Mesothelial cell of epicardium (in vitro differentiated cells): Measurements from ENCODE around the gene TIE1. TPM values are rescaled to one million over a fixed set of nuclear protein-coding genes. Genes with fewer than 3 reads are reported as not detected.

Source experiments
- DNase-seq, 2 experiments: peaks; one replicate each; pipeline ENCODE4 v3.0.0; 2021; ENCODE audit warnings: low spot score in 2 of 2; ENCODE audit not compliant: unreplicated experiment in 2 of 2
- H3K27ac Mint-ChIP-seq: 2 replicates; pipeline ENCODE4 v1.8.0; 2021; ENCODE audit warnings: mixed read lengths
- H3K27me3 Mint-ChIP-seq: 2 replicates; pipeline ENCODE4 v1.8.0; 2021; ENCODE audit warnings: low read depth, mixed read lengths
- H3K36me3 Mint-ChIP-seq: 2 replicates; pipeline ENCODE4 v1.8.0; 2021; ENCODE audit warnings: mixed read lengths
- H3K4me1 Mint-ChIP-seq: 2 replicates; pipeline ENCODE4 v1.8.0; 2021; ENCODE audit warnings: mixed read lengths
- H3K4me3 Mint-ChIP-seq: 2 replicates; pipeline ENCODE4 v1.8.0; 2021; ENCODE audit warnings: mild to moderate bottlenecking, moderate library complexity, mixed read lengths
- H3K9me3 Mint-ChIP-seq: 2 replicates; pipeline ENCODE4 v1.8.0; 2021; ENCODE audit warnings: mixed read lengths
- CTCF ChIP-seq: fragments of 200-600 bp; sonication (generic); IDR thresholded peaks from one replicate; pipeline ENCODE4 v1.5.0; 2021; ENCODE audit warnings: antibody characterized with exemption; ENCODE audit not compliant: unreplicated experiment
- total RNA-seq: library from RNA; stranded (reverse); gene quantifications from 3 replicates; pipeline ENCODE4 v1.2.1, GENCODE V29; 2021

The TIE1 gene
- total RNA-seq, 1 donor from 2014 or later: 1.3 TPM

- no peaks in the 10 kb centered on the region for H3K27me3 Mint-ChIP-seq
- no peak overlapping the region for H3K4me3 Mint-ChIP-seq
- H3K27ac Mint-ChIP-seq: no peak overlapping the region
- TF ChIP-seq CTCF: no peak
- H3K36me3 Mint-ChIP-seq: no peaks in the 10 kb centered on the region
- DNase-seq: no peak
- no peaks in the 10 kb centered on the region for H3K4me1 Mint-ChIP-seq
- H3K9me3 Mint-ChIP-seq: no peaks in the 10 kb centered on the region
These were observed 16.1 kb downstream of the TIE1 start for GRCh38 chr1:43316738-43317520.

- Mint-ChIP-seq H3K4me3 (no peak overlapping the region), H3K9me3 (no peaks in the 10 kb centered on the region), H3K36me3 (no peaks in the 10 kb centered on the region), H3K4me1 (no peaks in the 10 kb centered on the region), H3K27ac (no peak overlapping the region), H3K27me3 (no peaks in the 10 kb centered on the region)
- no peak for TF ChIP-seq CTCF
- no peak for DNase-seq
These were observed 17.2 kb downstream of the TIE1 start for GRCh38 chr1:43317817-43318471.

DNA sequence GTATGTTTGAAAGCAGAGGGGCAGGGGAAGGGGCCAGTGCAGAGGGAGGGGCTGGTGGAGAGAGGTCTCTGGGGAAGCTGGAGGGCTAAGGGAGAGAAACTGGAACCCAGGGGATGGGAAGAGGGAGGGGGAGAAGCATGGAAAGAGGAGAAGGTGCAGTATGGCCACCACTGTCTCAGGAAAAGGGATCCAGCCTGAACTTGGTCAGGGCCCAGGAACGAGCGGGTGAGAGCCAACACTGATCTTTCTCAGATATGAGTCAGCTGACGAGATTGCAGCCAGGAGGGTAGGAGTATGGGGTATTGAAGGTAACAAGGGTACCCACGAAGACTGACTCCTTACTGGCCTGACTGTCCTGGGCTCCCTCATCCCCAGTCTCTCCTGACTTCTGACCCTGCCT, 18.0 kb downstream of the TIE1 start:
- no peak for DNase-seq
- Mint-ChIP-seq H3K27me3 (no peaks in the 10 kb centered on the region), H3K36me3 (no peaks in the 10 kb centered on the region), H3K9me3 (no peaks in the 10 kb centered on the region), H3K27ac (no peak overlapping the region), H3K4me1 (no peaks in the 10 kb centered on the region), H3K4me3 (no peak overlapping the region)
- TF ChIP-seq CTCF: no peak

DNA sequence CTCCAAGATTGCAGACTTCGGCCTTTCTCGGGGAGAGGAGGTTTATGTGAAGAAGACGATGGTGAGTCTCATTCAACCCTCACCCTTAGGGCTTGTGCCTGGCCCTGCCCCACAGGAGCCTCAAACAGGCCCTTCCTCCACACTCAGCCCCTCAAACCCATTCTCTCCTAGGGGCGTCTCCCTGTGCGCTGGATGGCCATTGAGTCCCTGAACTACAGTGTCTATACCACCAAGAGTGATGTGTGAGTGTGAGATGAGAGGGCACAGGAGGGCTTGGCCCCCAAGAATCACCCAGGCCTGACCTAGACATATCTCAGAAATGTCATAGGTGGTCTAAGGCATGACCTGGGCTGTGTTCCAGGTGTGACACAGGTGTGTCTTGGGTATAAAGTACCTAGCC, 18.5 kb downstream of the TIE1 start:
- H3K27me3 Mint-ChIP-seq: no peaks in the 10 kb centered on the region
- no peak overlapping the region for H3K27ac Mint-ChIP-seq
- no peaks in the 10 kb centered on the region for H3K36me3 Mint-ChIP-seq
- H3K9me3 Mint-ChIP-seq: peaks cover 3% of the 10 kb centered on the region
- H3K4me1 Mint-ChIP-seq: no peaks in the 10 kb centered on the region
- H3K4me3 Mint-ChIP-seq: no peak overlapping the region
- TF ChIP-seq CTCF: no peak
- DNase-seq: no peak

DNA sequence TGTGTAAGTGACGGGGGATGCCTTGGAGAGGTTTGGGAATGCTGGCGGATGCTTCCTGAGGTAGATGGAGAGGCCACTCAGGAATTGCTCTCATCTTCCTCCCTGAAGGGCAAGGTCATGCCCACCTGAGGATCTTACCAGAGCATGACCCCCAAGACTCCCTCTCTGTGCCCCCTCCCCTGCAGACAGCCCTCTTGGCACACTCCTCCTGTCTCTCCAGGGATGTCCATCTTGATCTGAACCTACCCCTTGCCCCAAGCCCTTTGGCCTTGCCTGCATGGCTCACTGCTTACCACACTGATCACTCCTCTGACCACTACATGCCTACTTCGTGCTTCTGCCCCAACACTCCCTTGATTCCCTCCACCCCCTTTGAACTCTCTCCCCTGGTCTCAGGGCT, 19.0 kb downstream of the TIE1 start:
- peaks cover 7% of the 10 kb centered on the region for H3K9me3 Mint-ChIP-seq
- no peak for TF ChIP-seq CTCF
- no peaks in the 10 kb centered on the region for H3K36me3 Mint-ChIP-seq
- H3K4me1 Mint-ChIP-seq: no peaks in the 10 kb centered on the region
- no peak overlapping the region for H3K4me3 Mint-ChIP-seq
- DNase-seq: no peak
- no peak overlapping the region for H3K27ac Mint-ChIP-seq
- no peaks in the 10 kb centered on the region for H3K27me3 Mint-ChIP-seq
